ENCODE results near the gene ARL8B. TPM values are rescaled to one million over a fixed set of nuclear protein-coding genes. Genes with fewer than 3 reads are reported as not detected.

The ARL8B gene
- 10 to 100 TPM; 81.0 to 93.9 TPM for total RNA-seq
- polyA plus RNA-seq (ENCODE audit: insufficient read length in 6 of 6) = 10 to 100 TPM; 60.3 to 72.0 (median 67.6) TPM
- long read RNA-seq, donor 1, transcript ARL8B-201 (7 exons, 3,005 nt) = major isoform, 45 of 62 reads
- long read RNA-seq, donor 1, partial matches to known transcripts = 11 of 62 reads
- long read RNA-seq, donor 1, other reads (novel, unspliced or antisense) = 0 of 62 reads
- long read RNA-seq, donor 2, transcript ARL8B-201 (7 exons, 3,005 nt) = major isoform, 29 of 40 reads
- long read RNA-seq, donor 2, partial matches to known transcripts = 6 of 40 reads
- long read RNA-seq, donor 2, other reads (novel, unspliced or antisense) = 0 of 40 reads
- long read RNA-seq, donor 3, transcript ARL8B-201 (7 exons, 3,005 nt) = major isoform, 20 of 20 reads
- long read RNA-seq, donor 3, partial matches to known transcripts = 0 of 20 reads
- long read RNA-seq, donor 3, other reads (novel, unspliced or antisense) = 0 of 20 reads
- long read RNA-seq, donor 4, transcript ARL8B-201 (7 exons, 3,005 nt) = major isoform, 20 of 23 reads
- long read RNA-seq, donor 4, partial matches to known transcripts = 1 of 23 reads
- long read RNA-seq, donor 4, other reads (novel, unspliced or antisense) = 2 of 23 reads
- long read RNA-seq, donor 5, transcript ARL8B-201 (7 exons, 3,005 nt) = major isoform, 25 of 40 reads
- long read RNA-seq, donor 5, partial matches to known transcripts = 13 of 40 reads
- long read RNA-seq, donor 5, other reads (novel, unspliced or antisense) = 0 of 40 reads
- long read RNA-seq, donor 6, transcript ARL8B-201 (7 exons, 3,005 nt) = major isoform, 21 of 23 reads
- long read RNA-seq, donor 6, partial matches to known transcripts = 0 of 23 reads
- long read RNA-seq, donor 6, other reads (novel, unspliced or antisense) = 0 of 23 reads
- long read RNA-seq, donor 7, transcript ARL8B-201 (7 exons, 3,005 nt) = major isoform, 8 of 8 reads
- long read RNA-seq, donor 7, partial matches to known transcripts = 0 of 8 reads
- long read RNA-seq, donor 7, other reads (novel, unspliced or antisense) = 0 of 8 reads
- long read RNA-seq, donor 8, transcript ARL8B-201 (7 exons, 3,005 nt) = major isoform, 9 of 9 reads
- long read RNA-seq, donor 8, partial matches to known transcripts = 0 of 9 reads
- long read RNA-seq, donor 8, other reads (novel, unspliced or antisense) = 0 of 9 reads
- long read RNA-seq, donor 9 = 0 reads
- long read RNA-seq, donor 10, transcript ARL8B-201 (7 exons, 3,005 nt) = major isoform, 7 of 9 reads
- long read RNA-seq, donor 10, partial matches to known transcripts = 0 of 9 reads
- long read RNA-seq, donor 10, other reads (novel, unspliced or antisense) = 2 of 9 reads
- long read RNA-seq, donor 11, transcript ARL8B-201 (7 exons, 3,005 nt) = major isoform, 70 of 83 reads
- long read RNA-seq, donor 11, partial matches to known transcripts = 10 of 83 reads
- long read RNA-seq, donor 11, other reads (novel, unspliced or antisense) = 0 of 83 reads
- long read RNA-seq, donor 12, transcript ARL8B-201 (7 exons, 3,005 nt) = major isoform, 19 of 19 reads
- long read RNA-seq, donor 12, partial matches to known transcripts = 0 of 19 reads
- long read RNA-seq, donor 12, other reads (novel, unspliced or antisense) = 0 of 19 reads

DNA sequence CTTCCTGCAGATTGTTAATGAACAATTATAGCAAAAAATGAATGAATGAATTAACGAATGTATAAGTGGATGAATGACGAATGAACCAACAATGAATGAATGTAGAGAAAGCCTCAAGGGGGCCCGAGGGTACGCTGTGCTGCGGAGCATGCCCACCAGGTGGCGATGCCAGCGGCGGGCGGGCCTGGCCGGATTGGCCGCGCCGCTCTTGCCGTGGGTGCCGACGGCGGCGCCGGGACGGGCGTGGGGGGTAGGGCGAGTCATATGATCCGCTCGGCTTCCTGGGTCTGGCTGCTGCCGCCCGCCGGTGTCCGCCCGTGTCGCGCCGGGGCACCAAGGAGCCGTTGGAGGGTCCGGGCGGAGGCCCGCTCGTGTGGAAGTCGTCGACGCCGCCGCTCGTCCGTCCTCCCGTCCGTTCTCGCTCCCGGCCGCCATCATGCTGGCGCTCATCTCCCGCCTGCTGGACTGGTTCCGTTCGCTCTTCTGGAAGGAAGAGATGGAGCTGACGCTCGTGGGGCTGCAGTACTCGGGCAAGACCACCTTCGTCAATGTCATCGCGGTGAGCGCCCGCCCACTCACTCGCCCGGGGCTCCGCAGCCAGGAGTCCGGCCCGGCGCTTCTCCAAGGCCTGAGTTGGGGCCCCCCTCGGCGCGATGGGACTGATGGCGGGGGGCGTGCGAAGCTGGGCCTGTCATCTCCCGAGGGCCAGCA, at the start of gene ARL8B:
ARL8B (plus strand) TSS at position 263 of the 711 bp plus-strand sequence; CDS start at position 437, 174 bp downstream.
- Histone ChIP-seq H3K27ac (peak within 1 kb of the TSS; percentile 84 to 95), H3K36me3 (no peaks in the 10 kb centered on the region), H3K4me1 (peaks cover 3 to 41% of the 10 kb centered on the region in 2 donors), H3K4me3 (peak within 1 kb of the TSS; percentile 69 to 97), H3K9me3 (no peaks in the 10 kb centered on the region), H3K27me3 (no peaks in the 10 kb centered on the region)
- TF ChIP-seq CTCF (IDR thresholded peaks at IDR 0.05) = peak; percentile 98 to 99
- intact Hi-C loops (cut with DNase I) = no loop called here
- ATAC-seq = peak; percentile 97
- peak; percentile 81 to 99 (median 92) for DNase-seq

DNA sequence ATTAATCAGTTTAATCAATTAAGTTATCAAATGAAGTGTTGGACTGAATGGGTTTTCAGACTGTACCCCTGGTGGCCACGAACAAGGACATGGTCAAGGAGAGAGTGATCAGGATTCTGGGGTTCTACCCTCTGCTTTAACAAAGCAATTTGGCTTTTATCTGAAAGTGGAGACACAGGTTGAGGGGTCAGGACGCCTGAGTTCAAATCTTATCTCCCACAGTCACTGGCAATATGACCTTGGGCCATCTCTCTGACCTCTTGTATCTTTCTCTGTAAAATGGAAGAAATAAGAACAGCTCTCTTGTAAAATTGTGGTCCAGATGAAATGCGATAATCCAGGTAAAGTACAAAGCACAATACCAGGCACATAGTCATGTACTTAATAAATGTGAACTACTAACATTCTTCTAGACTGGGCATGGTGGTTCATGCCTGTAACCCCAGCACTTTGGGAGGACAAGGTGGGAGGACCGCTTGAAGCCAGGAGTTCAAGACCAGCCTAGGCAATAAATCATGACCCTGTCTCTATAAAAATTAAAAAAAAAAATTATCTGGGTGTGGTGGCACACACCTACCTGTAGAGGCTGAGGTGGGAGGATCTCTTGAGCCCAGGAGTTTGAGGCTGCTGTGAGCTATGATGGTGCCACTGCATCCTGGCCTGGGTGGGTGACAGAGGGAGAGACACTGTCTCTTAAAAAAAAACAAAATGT, 48.6 kb upstream of the ARL8B start:
- intact Hi-C loops (cut with DNase I) = no loop called here
- Histone ChIP-seq H3K27me3 (no peaks in the 10 kb centered on the region), H3K27ac (no peak overlapping the region), H3K36me3 (no peaks in the 10 kb centered on the region), H3K4me1 (peaks cover 0 to 13% of the 10 kb centered on the region in 2 donors), H3K9me3 (no peaks in the 10 kb centered on the region), H3K4me3 (no peak overlapping the region)
- ATAC-seq (no peak), DNase-seq (no peak)
- TF ChIP-seq CTCF (IDR thresholded peaks at IDR 0.05) = no peak

- H3K27ac ChIP-seq = no peak overlapping the region
- TF ChIP-seq CTCF (IDR thresholded peaks at IDR 0.05) = no peak
- H3K4me1 ChIP-seq = no peaks in the 10 kb centered on the region
- ATAC-seq (peak; percentile 82), DNase-seq (no peak)
- intact Hi-C loops (cut with DNase I) = no loop called here
- no peaks in the 10 kb centered on the region for H3K27me3 ChIP-seq
- no peaks in the 10 kb centered on the region for H3K36me3 ChIP-seq
- no peaks in the 10 kb centered on the region for H3K9me3 ChIP-seq
- no peak overlapping the region for H3K4me3 ChIP-seq
Measured at GRCh38 chr3:5078151-5078550, 43.9 kb upstream of the ARL8B start.

GRCh38 chr3:5079761-5080160, 42.3 kb upstream of the ARL8B start:
- no peak overlapping the region for H3K4me3 ChIP-seq
- DNase-seq = no peak
- no peak for TF ChIP-seq CTCF (IDR thresholded peaks at IDR 0.05)
- H3K4me1 ChIP-seq = no peaks in the 10 kb centered on the region
- H3K9me3 ChIP-seq = no peaks in the 10 kb centered on the region
- ATAC-seq = no peak
- no peaks in the 10 kb centered on the region for H3K36me3 ChIP-seq
- H3K27ac ChIP-seq = no peak overlapping the region
- no peaks in the 10 kb centered on the region for H3K27me3 ChIP-seq
- intact Hi-C loops (cut with DNase I) = no loop called here
